RWPE2 (cell line): ENCODE results near the gene PIH1D1.
A peak's percentile ranks its signal among the peaks of the same experiment; 100 is the strongest.

ENCODE experiments used
- ATAC-seq: fragments of 200-7000 bp; cut with Tn5 transposase; 3 replicates; pipeline ENCODE4 v1.9.1; 2021; ENCODE audit warnings: low read depth
- DNase-seq: peaks from one replicate; pipeline ENCODE4 v3.0.0-alpha.2; 2020; ENCODE audit warnings: low spot score
- H3K27ac ChIP-seq: fragments of 450-650 bp; 2 replicates; pipeline ENCODE4 v1.5.1; 2017; ENCODE audit warnings: mild to moderate bottlenecking; ENCODE audit not compliant: poor library complexity, severe bottlenecking
- H3K27me3 ChIP-seq: fragments of 250-450 bp; sonication (Bioruptor Pico); 2 replicates; pipeline ENCODE4 v1.5.1; 2021; ENCODE audit warnings: mild to moderate bottlenecking, moderate library complexity; ENCODE audit not compliant: insufficient read depth, poor library complexity, severe bottlenecking
- H3K36me3 ChIP-seq: fragments of 250-450 bp; sonication (Bioruptor Pico); 2 replicates; pipeline ENCODE4 v1.5.1; 2020; ENCODE audit warnings: low read depth, mild to moderate bottlenecking, moderate library complexity
- H3K4me1 ChIP-seq: fragments of 250-450 bp; sonication (Bioruptor Pico); 2 replicates; pipeline ENCODE4 v1.5.1; 2021; ENCODE audit warnings: mild to moderate bottlenecking, moderate library complexity; ENCODE audit not compliant: insufficient read depth, poor library complexity, severe bottlenecking
- H3K4me3 ChIP-seq: fragments of 250-450 bp; sonication (Bioruptor Pico); 2 replicates; pipeline ENCODE4 v1.5.1; 2021; ENCODE audit warnings: mild to moderate bottlenecking, moderate library complexity; ENCODE audit not compliant: severe bottlenecking
- H3K9me3 ChIP-seq: fragments of 250-450 bp; sonication (Bioruptor Pico); 2 replicates; pipeline ENCODE4 v1.5.1; 2021; ENCODE audit warnings: mild to moderate bottlenecking, moderate library complexity; ENCODE audit not compliant: severe bottlenecking
- CTCF ChIP-seq: fragments of 450-650 bp; IDR thresholded peaks from one replicate; pipeline ENCODE4 v1.5.1; 2017; ENCODE audit warnings: mild to moderate bottlenecking, moderate library complexity; ENCODE audit not compliant: poor library complexity, severe bottlenecking

PIH1D1 gene

GRCh38 chr19:49441210-49441959, 10.2 kb downstream of the PIH1D1 start, which contains the start of gene SLC17A7:
SLC17A7 (minus strand) TSS chr19:49441527; CDS start chr19:49441379, 148 bp downstream.
- ATAC-seq = no peak
- peaks cover 60% of the 10 kb centered on the region for H3K27me3 ChIP-seq
- DNase-seq = no peak
- H3K4me1 ChIP-seq = no peaks in the 10 kb centered on the region
- no peak for TF ChIP-seq CTCF
- H3K27ac ChIP-seq = no peak within 1 kb of the TSS
- H3K9me3 ChIP-seq = no peaks in the 10 kb centered on the region
- peak within 1 kb of the TSS; percentile 17 for H3K4me3 ChIP-seq
- peaks cover 2% of the 10 kb centered on the region; the same call in 1 of the 2 replicates for H3K36me3 ChIP-seq

- H3K27ac ChIP-seq = no peak overlapping the region
- TF ChIP-seq CTCF = no peak
- H3K27me3 ChIP-seq = peaks cover 67% of the 10 kb centered on the region
- no peaks in the 10 kb centered on the region for H3K36me3 ChIP-seq
- DNase-seq (no peak), ATAC-seq (no peak)
- no peaks in the 10 kb centered on the region for H3K4me1 ChIP-seq
- H3K4me3 ChIP-seq = peak overlapping the region; percentile 17
- H3K9me3 ChIP-seq = no peaks in the 10 kb centered on the region
Observed at GRCh38 chr19:49440439-49441209, 11.0 kb downstream of the PIH1D1 start.

- Histone ChIP-seq H3K4me1 (no peaks in the 10 kb centered on the region), H3K27me3 (peaks cover 75% of the 10 kb centered on the region), H3K27ac (no peak overlapping the region), H3K4me3 (no peak overlapping the region), H3K9me3 (no peaks in the 10 kb centered on the region), H3K36me3 (no peaks in the 10 kb centered on the region)
- DNase-seq (no peak), ATAC-seq (no peak)
- TF ChIP-seq CTCF = no peak
Observed at GRCh38 chr19:49439836-49440235, 11.8 kb downstream of the PIH1D1 start.

- Histone ChIP-seq H3K27me3 (peaks cover 87% of the 10 kb centered on the region), H3K4me1 (no peaks in the 10 kb centered on the region), H3K4me3 (no peak overlapping the region), H3K27ac (no peak overlapping the region), H3K36me3 (no peaks in the 10 kb centered on the region), H3K9me3 (no peaks in the 10 kb centered on the region)
- no peak for TF ChIP-seq CTCF
- no peak for DNase-seq
- ATAC-seq = no peak
Observed at GRCh38 chr19:49438261-49438660, 13.4 kb downstream of the PIH1D1 start.

GRCh38 chr19:49437231-49437630, 14.4 kb downstream of the PIH1D1 start:
- no peak for DNase-seq

More at GRCh38 chr19:49437231-49437630, 14.4 kb downstream of the PIH1D1 start:
- peaks cover 95% of the 10 kb centered on the region for H3K27me3 ChIP-seq
- no peak overlapping the region for H3K27ac ChIP-seq
- H3K4me3 ChIP-seq = no peak overlapping the region
- H3K4me1 ChIP-seq = no peaks in the 10 kb centered on the region
- no peak for TF ChIP-seq CTCF
- no peaks in the 10 kb centered on the region for H3K36me3 ChIP-seq
- H3K9me3 ChIP-seq = no peaks in the 10 kb centered on the region
- no peak for ATAC-seq
